ENCODE data around the gene DUOXA1.

Gene DUOXA1

GRCh38 chr15:45136378-45136764 is 6.7 kb upstream of the DUOXA1 start:
- no peak for TF ChIP-seq TEAD4 (IDR thresholded peaks at IDR 0.05)
- TF ChIP-seq YY1 (IDR thresholded peaks at IDR 0.05; ENCODE audit: low read depth): no peak
- TF ChIP-seq NFIC (IDR thresholded peaks at IDR 0.05): no peak
- TF ChIP-seq ZBTB7A (IDR thresholded peaks at IDR 0.05; ENCODE audit: low read depth): no peak
- TF ChIP-seq RAD21 (IDR thresholded peaks at IDR 0.05; ENCODE audit: low read depth): no peak
- TF ChIP-seq EP300 (IDR thresholded peaks at IDR 0.05; ENCODE audit: borderline replicate concordance): no peak
- no peak for TF ChIP-seq FOXM1 (IDR thresholded peaks at IDR 0.05; ENCODE audit: borderline replicate concordance, low read depth)
- no peak for TF ChIP-seq TCF12 (IDR thresholded peaks at IDR 0.05; ENCODE audit: low read depth)
- no peak for TF ChIP-seq EGR1 (IDR thresholded peaks at IDR 0.05)
- TF ChIP-seq CREB1 (IDR thresholded peaks at IDR 0.05; ENCODE audit: low read depth): no peak
- TF ChIP-seq MAX (IDR thresholded peaks at IDR 0.05): no peak
- TF ChIP-seq REST (IDR thresholded peaks at IDR 0.05; ENCODE audit: low read depth): no peak
- no peak for TF ChIP-seq CEBPB (IDR thresholded peaks at IDR 0.05)
- TF ChIP-seq USF1 (IDR thresholded peaks at IDR 0.05): no peak
- no peak for TF ChIP-seq TAF1 (IDR thresholded peaks at IDR 0.05; ENCODE audit: low read depth)

- no peak for TF ChIP-seq TAF1 (IDR thresholded peaks at IDR 0.05; ENCODE audit: low read depth)
- TF ChIP-seq EGR1 (IDR thresholded peaks at IDR 0.05): no peak
Observed at GRCh38 chr15:45134682-45135604, 5.3 kb upstream of the DUOXA1 start.

GRCh38 chr15:45134046-45134445 is 4.4 kb upstream of the DUOXA1 start:
- TF ChIP-seq EP300 (IDR thresholded peaks at IDR 0.05; ENCODE audit: borderline replicate concordance) (no peak), EGR1 (IDR thresholded peaks at IDR 0.05) (no peak), TEAD4 (IDR thresholded peaks at IDR 0.05) (no peak), MAX (IDR thresholded peaks at IDR 0.05) (no peak), REST (IDR thresholded peaks at IDR 0.05; ENCODE audit: low read depth) (no peak), ZBTB7A (IDR thresholded peaks at IDR 0.05; ENCODE audit: low read depth) (no peak)

- TF ChIP-seq FOXM1 (IDR thresholded peaks at IDR 0.05; ENCODE audit: borderline replicate concordance, low read depth) (no peak), ZBTB7A (IDR thresholded peaks at IDR 0.05; ENCODE audit: low read depth) (no peak), NFIC (IDR thresholded peaks at IDR 0.05) (peak; percentile 50), USF1 (IDR thresholded peaks at IDR 0.05) (no peak), RAD21 (IDR thresholded peaks at IDR 0.05; ENCODE audit: low read depth) (no peak)
Observed at GRCh38 chr15:45133561-45133920, 3.9 kb upstream of the DUOXA1 start.

- TF ChIP-seq RAD21 (IDR thresholded peaks at IDR 0.05; ENCODE audit: low read depth) (no peak), CEBPB (IDR thresholded peaks at IDR 0.05) (no peak), TEAD4 (IDR thresholded peaks at IDR 0.05) (no peak), ZBTB7A (IDR thresholded peaks at IDR 0.05; ENCODE audit: low read depth) (no peak), NFIC (IDR thresholded peaks at IDR 0.05) (no peak), REST (IDR thresholded peaks at IDR 0.05; ENCODE audit: low read depth) (no peak), MAX (IDR thresholded peaks at IDR 0.05) (no peak), YY1 (IDR thresholded peaks at IDR 0.05; ENCODE audit: low read depth) (no peak), TCF12 (IDR thresholded peaks at IDR 0.05; ENCODE audit: low read depth) (no peak), FOXM1 (IDR thresholded peaks at IDR 0.05; ENCODE audit: borderline replicate concordance, low read depth) (no peak), EP300 (IDR thresholded peaks at IDR 0.05; ENCODE audit: borderline replicate concordance) (no peak), TAF1 (IDR thresholded peaks at IDR 0.05; ENCODE audit: low read depth) (no peak), EGR1 (IDR thresholded peaks at IDR 0.05) (no peak), CREB1 (IDR thresholded peaks at IDR 0.05; ENCODE audit: low read depth) (no peak), USF1 (IDR thresholded peaks at IDR 0.05) (no peak)
Observed at GRCh38 chr15:45132844-45133560, 3.3 kb upstream of the DUOXA1 start.
